Measurements from ENCODE around the gene POLR2J2.
"Not testable (repeated sequence)": the region's sequence is repeated elsewhere in the genome, so short reads cannot be mapped to it uniquely, and the experiment has no call there.

Gene POLR2J2

GRCh38 chr7:102671166-102671955 is at the start of gene POLR2J2:
Gene POLR2J2 (minus strand): TSS chr7:102671663. CDS start chr7:102671601, 62 bp downstream.
- not testable (repeated sequence) for DNase-seq

GRCh38 chr7:102718491-102718890 is 47.0 kb upstream of the POLR2J2 start:
- not testable (repeated sequence) for DNase-seq

- not testable (repeated sequence) for DNase-seq
Observed at GRCh38 chr7:102715718-102716117, 44.3 kb upstream of the POLR2J2 start.

GRCh38 chr7:102714774-102715522 is 43.5 kb upstream of the POLR2J2 start:
- not testable (repeated sequence) for DNase-seq

- DNase-seq = not testable (repeated sequence)
Observed at GRCh38 chr7:102713691-102714080, 42.2 kb upstream of the POLR2J2 start.

GRCh38 chr7:102713011-102713690 is 41.7 kb upstream of the POLR2J2 start:
- DNase-seq = not testable (repeated sequence)

GRCh38 chr7:102698962-102699750 is 27.7 kb upstream of the POLR2J2 start:
- not testable (repeated sequence) for DNase-seq

GRCh38 chr7:102697642-102698512 is 26.4 kb upstream of the POLR2J2 start:
- not testable (repeated sequence) for DNase-seq

GRCh38 chr7:102696009-102696408 is 24.5 kb upstream of the POLR2J2 start:
- not testable (repeated sequence) for DNase-seq

- DNase-seq = not testable (repeated sequence)
Observed at GRCh38 chr7:102695033-102695552, 23.6 kb upstream of the POLR2J2 start.

GRCh38 chr7:102694008-102694407 is 22.5 kb upstream of the POLR2J2 start:
- not testable (repeated sequence) for DNase-seq

GRCh38 chr7:102690602-102691001 is 19.1 kb upstream of the POLR2J2 start:
- not testable (repeated sequence) for DNase-seq

GRCh38 chr7:102689436-102690282 is 18.2 kb upstream of the POLR2J2 start:
- DNase-seq = not testable (repeated sequence)

GRCh38 chr7:102688299-102689036 is 17.0 kb upstream of the POLR2J2 start:
- DNase-seq = not testable (repeated sequence)

GRCh38 chr7:102682560-102682959 is 11.1 kb upstream of the POLR2J2 start:
- DNase-seq = not testable (repeated sequence)

- not testable (repeated sequence) for DNase-seq
Observed at GRCh38 chr7:102680780-102681179, 9.3 kb upstream of the POLR2J2 start.

- DNase-seq = not testable (repeated sequence)
Observed at GRCh38 chr7:102675545-102675944, 4.1 kb upstream of the POLR2J2 start.

GRCh38 chr7:102673447-102674067 is 2.1 kb upstream of the POLR2J2 start:
- DNase-seq = not testable (repeated sequence)

GRCh38 chr7:102671956-102672307 is 469 bp upstream of the POLR2J2 start:
- not testable (repeated sequence) for DNase-seq

All from midbrain (tissue), 1 donor.